Caco-2 (cell line): ENCODE results near the gene UBQLNL. TPM values are rescaled to one million over a fixed set of nuclear protein-coding genes. Genes with fewer than 3 reads are reported as not detected.

Source experiments
- BruUV-seq: library from RNA; stranded (reverse); fragments of 400-500 nt; replicated peaks from 2 replicates; lab custom pipeline; 2021; lab: Mats Ljungman, UMichigan
- CTCF ChIA-PET: fragments of 300-600 bp; sonication (Branson Sonifier 250); formaldehyde crosslinking; loops from one replicate; lab custom pipeline; 2022; ENCODE audit warnings: antibody characterized with exemption; lab: Charles Lee
- POLR2A ChIA-PET: fragments of 300-600 bp; sonication (Branson Sonifier 250); formaldehyde crosslinking; loops from one replicate; lab custom pipeline; 2022; ENCODE audit warnings: antibody characterized with exemption; lab: Charles Lee
- DNase-seq, 2 experiments: peaks; one replicate each; pipeline versions ENCODE4 v3.0.0 to v3.0.0-alpha.2; 2020 to 2022
- H3K27me3 ChIP-seq: replicated peaks from 2 replicates; pipeline ENCODE4 v1.6.0; 2011; ENCODE audit warnings: low read length; ENCODE audit not compliant: control insufficient read depth, insufficient read depth
- H3K36me3 ChIP-seq: 2 replicates; pipeline ENCODE4 v1.5.1; 2011; ENCODE audit warnings: low read length; ENCODE audit not compliant: control insufficient read depth, insufficient read depth
- H3K4me1 ChIP-seq: fragments of 250-450 bp; sonication (Bioruptor Pico); 2 replicates; pipeline ENCODE4 v1.5.1; 2020; ENCODE audit warnings: mild to moderate bottlenecking
- H3K4me3 ChIP-seq: 2 replicates; pipeline ENCODE4 v1.5.1; 2011; ENCODE audit warnings: low read depth, mild to moderate bottlenecking, control low read depth, low read length
- H3K9me3 ChIP-seq: fragments of 250-450 bp; sonication (Bioruptor Pico); 2 replicates; pipeline ENCODE4 v1.5.1; 2020; ENCODE audit warnings: mild to moderate bottlenecking, moderate library complexity
- H3K27ac Mint-ChIP-seq: one replicate; pipeline ENCODE4 v1.8.0; 2022; ENCODE audit warnings: mixed read lengths; ENCODE audit not compliant: unreplicated experiment
- H3K27me3 Mint-ChIP-seq: one replicate; pipeline ENCODE4 v1.8.0; 2022; ENCODE audit warnings: mixed read lengths; ENCODE audit not compliant: insufficient read depth, unreplicated experiment
- H3K36me3 Mint-ChIP-seq: one replicate; pipeline ENCODE4 v1.8.0; 2022; ENCODE audit warnings: mild to moderate bottlenecking, mixed read lengths; ENCODE audit not compliant: insufficient read depth, unreplicated experiment
- H3K4me1 Mint-ChIP-seq: one replicate; pipeline ENCODE4 v1.8.0; 2022; ENCODE audit warnings: low read depth, mixed read lengths; ENCODE audit not compliant: unreplicated experiment
- H3K4me3 Mint-ChIP-seq: one replicate; pipeline ENCODE4 v1.8.0; 2022; ENCODE audit warnings: mild to moderate bottlenecking, moderate library complexity, mixed read lengths; ENCODE audit not compliant: unreplicated experiment
- H3K9me3 Mint-ChIP-seq: one replicate; pipeline ENCODE4 v1.8.0; 2022; ENCODE audit warnings: mixed read lengths; ENCODE audit not compliant: unreplicated experiment
- CTCF ChIP-seq, 2 experiments: fragments of 200-600 bp in 1 of 2; IDR thresholded peaks; 1 replicate in 1 of 2; 2 replicates in 1 of 2; pipeline versions ENCODE4 v1.5.1 to v1.8.0; 2011 to 2022; ENCODE audit warnings: antibody characterized with exemption in 1 of 2, control low read depth in 1 of 2, inconsistent platforms in 1 of 2, low read depth in 1 of 2, low read length in 1 of 2, mild to moderate bottlenecking in 1 of 2, moderate library complexity in 1 of 2; ENCODE audit not compliant: insufficient read depth in 1 of 2, severe bottlenecking in 1 of 2, unreplicated experiment in 1 of 2
- intact Hi-C: fragments of 100-400 bp; cut with micrococcal nuclease; formaldehyde crosslinking; loops from one replicate; pipeline ENCODE4 v1.10.0; 2022; ENCODE audit not compliant: unreplicated experiment
- total RNA-seq: library from RNA; stranded (reverse); gene quantifications from 2 replicates; pipeline ENCODE4 v1.2.3, GENCODE V29; 2022

Gene UBQLNL
- total RNA-seq, 1 experiment from 2014 or later: not detected

GRCh38 chr11:5556596-5557188 lies 40.2 kb upstream of the UBQLNL start:
- Mint-ChIP-seq H3K4me3 (no peak overlapping the region), H3K9me3 (no peaks in the 10 kb centered on the region), H3K27me3 (peaks cover 14% of the 10 kb centered on the region), H3K36me3 (no peaks in the 10 kb centered on the region), H3K27ac (no peak overlapping the region), H3K4me1 (no peaks in the 10 kb centered on the region)
- no peaks in the 10 kb centered on the region for H3K27me3 ChIP-seq
- BruUV-seq: no TSS peak
- no peaks in the 10 kb centered on the region for H3K4me1 ChIP-seq
- H3K9me3 ChIP-seq: no peaks in the 10 kb centered on the region
- ChIA-PET CTCF (no interaction called here), POLR2A (no interaction called here)
- intact Hi-C loops: loop anchor here (10.0 kb wide), 1 partner anchor 352 kb away; the partner anchor contains the start of gene OR51V1
- DNase-seq: no peak
- no peaks in the 10 kb centered on the region for H3K36me3 ChIP-seq
- no peak overlapping the region for H3K4me3 ChIP-seq
- no peak for TF ChIP-seq CTCF (IDR thresholded peaks at IDR 0.05; ENCODE audit: insufficient read depth in 1 of 2, low read depth in 1 of 2, low read length in 1 of 2, severe bottlenecking in 1 of 2, unreplicated experiment in 1 of 2)

- TF ChIP-seq CTCF (IDR thresholded peaks at IDR 0.05; ENCODE audit: insufficient read depth in 1 of 2, low read depth in 1 of 2, low read length in 1 of 2, severe bottlenecking in 1 of 2, unreplicated experiment in 1 of 2): no peak
- no peak overlapping the region for H3K4me3 ChIP-seq
- Mint-ChIP-seq H3K27ac (no peak overlapping the region), H3K27me3 (peaks cover 14% of the 10 kb centered on the region), H3K4me1 (no peaks in the 10 kb centered on the region), H3K9me3 (no peaks in the 10 kb centered on the region), H3K4me3 (no peak overlapping the region), H3K36me3 (no peaks in the 10 kb centered on the region)
- intact Hi-C loops: loop anchor here (10.0 kb wide), 1 partner anchor 349 kb away; the partner anchor contains the start of gene OR51V1
- no TSS peak for BruUV-seq
- no peak for DNase-seq
- H3K4me1 ChIP-seq: no peaks in the 10 kb centered on the region
- no peaks in the 10 kb centered on the region for H3K27me3 ChIP-seq
- POLR2A ChIA-PET: no interaction called here
- H3K36me3 ChIP-seq: no peaks in the 10 kb centered on the region
- CTCF ChIA-PET: no interaction called here
- no peaks in the 10 kb centered on the region for H3K9me3 ChIP-seq
These were observed 36.8 kb upstream of the UBQLNL start for GRCh38 chr11:5553343-5553742.

GRCh38 chr11:5550440-5551095 lies 34.1 kb upstream of the UBQLNL start:
- TF ChIP-seq CTCF (IDR thresholded peaks at IDR 0.05; ENCODE audit: insufficient read depth in 1 of 2, low read depth in 1 of 2, low read length in 1 of 2, severe bottlenecking in 1 of 2, unreplicated experiment in 1 of 2): no peak
- no peaks in the 10 kb centered on the region for H3K4me1 Mint-ChIP-seq
- no peak overlapping the region for H3K27ac Mint-ChIP-seq
- POLR2A ChIA-PET: no interaction called here
- no peaks in the 10 kb centered on the region for H3K36me3 Mint-ChIP-seq
- peaks cover 11% of the 10 kb centered on the region for H3K27me3 Mint-ChIP-seq
- no peak for DNase-seq
- intact Hi-C loops: loop anchor here (10.0 kb wide), 1 partner anchor 346 kb away; the partner anchor contains the start of gene OR51V1
- Histone ChIP-seq H3K36me3 (no peaks in the 10 kb centered on the region), H3K4me1 (no peaks in the 10 kb centered on the region), H3K27me3 (no peaks in the 10 kb centered on the region), H3K9me3 (no peaks in the 10 kb centered on the region), H3K4me3 (no peak overlapping the region)
- BruUV-seq: no TSS peak
- CTCF ChIA-PET: no interaction called here
- no peak overlapping the region for H3K4me3 Mint-ChIP-seq
- H3K9me3 Mint-ChIP-seq: no peaks in the 10 kb centered on the region
